Liver (tissue), 9 donors: ENCODE results near the gene DNAJA4. TPM values are rescaled to one million over a fixed set of nuclear protein-coding genes. Genes with fewer than 3 reads are reported as not detected.

Source experiments
- DNase-seq: peaks from one replicate; pipeline ENCODE4 v3.0.0-alpha.2; 2017; ENCODE audit warnings: low spot score
- H3K27ac ChIP-seq, 2 donors: one replicate each; pipeline ENCODE4 v1.7.0; 2013; ENCODE audit warnings: inconsistent platforms in 2 of 2, low read length in 2 of 2, control low read depth in 1 of 2, low read depth in 1 of 2, mild to moderate bottlenecking in 1 of 2
- H3K27me3 ChIP-seq, 4 donors: one replicate each; pipeline versions ENCODE4 v1.6.1 to v1.7.0; 2013; ENCODE audit warnings: low read length in 3 of 4, inconsistent platforms in 1 of 4, mild to moderate bottlenecking in 1 of 4, moderate library complexity in 1 of 4; ENCODE audit not compliant: control insufficient read depth in 4 of 4, insufficient read depth in 4 of 4
- H3K36me3 ChIP-seq, 4 donors: one replicate each; pipeline versions ENCODE4 v1.6.1 to v1.7.0; 2013; ENCODE audit warnings: low read length in 3 of 4, mild to moderate bottlenecking in 3 of 4, low read depth in 1 of 4, moderate library complexity in 1 of 4; ENCODE audit not compliant: control insufficient read depth in 4 of 4, insufficient read depth in 3 of 4
- H3K4me1 ChIP-seq, 4 donors: one replicate each; pipeline versions ENCODE4 v1.6.1 to v1.7.0; 2013; ENCODE audit warnings: low read length in 3 of 4, mild to moderate bottlenecking in 3 of 4, moderate library complexity in 1 of 4; ENCODE audit not compliant: control insufficient read depth in 4 of 4, insufficient read depth in 4 of 4
- H3K4me3 ChIP-seq, 3 donors: one replicate each; pipeline versions ENCODE4 v1.6.1 to v1.7.0; 2013; ENCODE audit warnings: low read length in 3 of 3, control low read depth in 1 of 3, low read depth in 1 of 3, mild to moderate bottlenecking in 1 of 3
- H3K9ac ChIP-seq, 2 donors: one replicate each; pipeline ENCODE4 v1.7.0; 2013; ENCODE audit warnings: low read length in 2 of 2, mild to moderate bottlenecking in 2 of 2, moderate library complexity in 2 of 2, control low read depth in 1 of 2, low read depth in 1 of 2
- H3K9me3 ChIP-seq, 4 donors: one replicate each; pipeline versions ENCODE4 v1.6.1 to v1.7.0; 2013; ENCODE audit warnings: low read length in 3 of 4; ENCODE audit not compliant: control insufficient read depth in 4 of 4
- EGR1 ChIP-seq, 2 donors: IDR thresholded peaks; 2 replicates each; pipeline ENCODE4 v1.6.1; 2016 to 2018; ENCODE audit warnings: antibody characterized with exemption in 2 of 2, low read depth in 2 of 2
- FOXA1 ChIP-seq: IDR thresholded peaks from 2 replicates; pipeline ENCODE4 v1.6.1; 2016; ENCODE audit warnings: antibody characterized with exemption
- FOXA2 ChIP-seq: IDR thresholded peaks from 2 replicates; pipeline ENCODE4 v1.6.1; 2016; ENCODE audit warnings: antibody characterized with exemption
- GABPA ChIP-seq, 2 donors: IDR thresholded peaks in 1 of 2; conservative IDR thresholded peaks in 1 of 2; 2 replicates each; pipeline ENCODE4 v1.6.1; 2016; ENCODE audit warnings: antibody characterized with exemption in 2 of 2, mild to moderate bottlenecking in 1 of 2, moderate library complexity in 1 of 2
- HNF4A ChIP-seq, 2 donors: conservative IDR thresholded peaks; 2 replicates each; pipeline ENCODE4 v1.6.1; 2016; ENCODE audit warnings: antibody characterized with exemption in 2 of 2, mild to moderate bottlenecking in 2 of 2
- HNF4G ChIP-seq: IDR thresholded peaks from 2 replicates; pipeline ENCODE4 v1.6.1; 2016; ENCODE audit warnings: antibody characterized with exemption
- JUND ChIP-seq, 2 donors: IDR thresholded peaks; 2 replicates each; pipeline ENCODE4 v1.6.1; 2016; ENCODE audit warnings: antibody characterized with exemption in 2 of 2
- NR2F2 ChIP-seq: IDR thresholded peaks from 2 replicates; pipeline ENCODE4 v1.6.1; 2016; ENCODE audit warnings: antibody characterized with exemption
- RAD21 ChIP-seq, 2 donors: IDR thresholded peaks; 2 replicates each; pipeline ENCODE4 v1.6.1; 2016; ENCODE audit warnings: antibody characterized with exemption in 2 of 2, mild to moderate bottlenecking in 2 of 2
- RXRA ChIP-seq, 2 donors: IDR thresholded peaks; 2 replicates each; pipeline ENCODE4 v1.6.1; 2017 to 2018; ENCODE audit warnings: antibody characterized with exemption in 2 of 2, mild to moderate bottlenecking in 1 of 2
- SP1 ChIP-seq: IDR thresholded peaks from 2 replicates; pipeline ENCODE4 v1.6.1; 2018; ENCODE audit warnings: antibody characterized with exemption, mild to moderate bottlenecking
- TAF1 ChIP-seq: conservative IDR thresholded peaks from 2 replicates; pipeline ENCODE4 v1.6.1; 2016; ENCODE audit warnings: antibody characterized with exemption, mild to moderate bottlenecking
- YY1 ChIP-seq: IDR thresholded peaks from 2 replicates; pipeline ENCODE4 v1.6.1; 2016; ENCODE audit warnings: antibody characterized with exemption, mild to moderate bottlenecking
- WGBS: extraction: QIAGEN DNeasy Blood & Tissue Kit; methylation state at CpG from one replicate; pipeline ENCODE4 v1.1.7; 2013; 5-methylcytosine and 5-hydroxymethylcytosine counted together
- polyA plus RNA-seq, 2 donors: library from polyadenylated mRNA; stranded (reverse) in 1 of 2; unstranded in 1 of 2; fragments of 200-250 nt in 1 of 2; fragments of >200 nt in 1 of 2; fragmentation: Nextera tagmentation in 1 of 2; extraction: Ambion mirVana in 1 of 2; gene quantifications; one replicate each; pipeline versions ENCODE4 v1.2.1 to v1.2.3, GENCODE V29; 2013 to 2015
- total RNA-seq, 2 donors: library from RNA; depleted of rRNA; stranded (reverse); fragments of >200 nt; gene quantifications; one replicate each; pipeline ENCODE4 v1.2.3, GENCODE V29; 2014
- TF ChIP-seq, protein P1 (sequence below): IDR thresholded peaks from 2 replicates; pipeline ENCODE4 v1.6.1; 2016; ENCODE audit warnings: antibody characterized with exemption
- TF ChIP-seq, protein P2 (sequence below): IDR thresholded peaks from 2 replicates; pipeline ENCODE4 v1.6.1; 2016; ENCODE audit warnings: antibody characterized with exemption
- TF ChIP-seq, protein P3 (sequence below): fragments of 150-350 bp; IDR thresholded peaks from 2 replicates; pipeline ENCODE4 v1.5.1; 2017; ENCODE audit warnings: improper control_type of control experiment, low read depth, low read length; ENCODE audit not compliant: missing input control
- TF ChIP-seq, protein P4 (sequence below): IDR thresholded peaks from 2 replicates; pipeline ENCODE4 v1.6.1; 2016; ENCODE audit warnings: antibody characterized with exemption, mild to moderate bottlenecking
- TF ChIP-seq, protein P5 (sequence below): IDR thresholded peaks from 2 replicates; pipeline ENCODE4 v1.6.1; 2016; ENCODE audit warnings: antibody characterized with exemption
- donor health status: healthy.
- donor health status: healthy.
- donor health status: healthy.
- donor health status: healthy.
- donor health status: healthy.

The DNAJA4 gene
- total and polyA plus RNA-seq, 4 donors = 0.93 to 79.0 (median 2.0) TPM

DNA sequence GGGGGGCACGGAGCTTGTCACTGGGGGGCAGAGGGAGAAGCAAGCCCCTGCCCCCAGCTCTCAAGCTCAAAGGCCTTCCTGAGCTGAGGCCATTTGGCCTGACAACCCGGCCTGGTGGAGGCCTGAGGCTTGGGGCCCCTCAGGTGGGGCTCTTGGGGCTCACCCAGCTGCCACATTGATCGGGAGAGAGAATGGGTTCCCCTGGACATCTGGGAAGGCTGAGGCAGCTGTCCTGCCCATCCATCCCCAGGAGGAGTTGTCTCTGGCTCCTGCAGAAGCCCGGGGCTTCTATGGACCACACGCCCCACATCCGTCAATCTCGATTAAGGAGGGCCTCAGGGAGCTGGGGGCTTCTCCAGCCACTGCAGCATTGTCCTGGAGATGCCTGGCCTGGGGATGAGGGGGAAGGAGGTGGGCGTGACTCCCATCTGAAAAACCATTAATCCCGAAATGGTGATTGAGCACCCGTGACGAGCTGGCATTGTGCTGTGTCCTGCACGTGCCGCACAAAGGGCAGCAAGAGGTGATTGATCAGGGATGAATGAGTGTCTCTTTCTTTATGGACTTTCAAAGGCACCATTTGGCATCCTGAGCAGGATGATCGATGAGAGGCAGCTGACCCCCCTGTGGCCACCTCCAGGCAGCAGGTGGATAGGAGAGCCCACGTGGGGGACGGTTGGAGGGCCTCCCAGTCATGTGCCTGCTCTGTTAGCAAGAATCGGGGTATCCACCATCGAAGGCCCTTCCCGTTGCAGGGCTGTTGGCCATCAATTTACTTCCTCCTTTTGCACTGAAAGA lies 58.6 kb downstream of the DNAJA4 start:
- H3K4me1 ChIP-seq = no peaks in the 10 kb centered on the region
- DNase-seq = no peak
- no peak overlapping the region for H3K9ac ChIP-seq
- TF ChIP-seq GABPA (IDR thresholded peaks at IDR 0.05 in 1 of 2, conservative IDR thresholded peaks at IDR 0.05 in 1 of 2) = no peak
- H3K4me3 ChIP-seq = no peak overlapping the region
- 88% methylated on average over 19 of the region's 19 CpGs for WGBS
- no peaks in the 10 kb centered on the region for H3K27me3 ChIP-seq
- no peak overlapping the region for H3K27ac ChIP-seq
- H3K9me3 ChIP-seq = no peaks in the 10 kb centered on the region
- H3K36me3 ChIP-seq = no peaks in the 10 kb centered on the region

DNA sequence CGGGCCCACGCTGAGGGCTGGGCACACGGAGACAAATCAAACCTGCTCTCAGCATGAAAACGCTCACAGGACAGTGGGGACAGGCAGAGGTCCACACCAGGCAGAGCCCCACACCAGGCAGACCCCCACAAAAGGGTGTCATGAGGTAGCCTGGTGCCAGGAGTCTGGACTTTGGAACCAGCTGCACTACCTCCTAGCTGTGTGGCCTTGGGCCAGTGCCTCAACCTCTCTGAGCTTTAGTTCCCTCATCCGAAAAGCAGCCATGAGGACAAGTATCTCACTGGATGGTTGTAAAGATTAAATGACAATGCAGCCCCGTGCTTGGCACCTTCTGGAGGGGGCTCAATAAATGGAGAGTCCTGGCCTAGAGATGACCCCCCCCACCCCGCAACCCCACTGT lies 59.3 kb downstream of the DNAJA4 start:
- no peak for DNase-seq
- WGBS = 88% methylated on average over 7 of the region's 7 CpGs

More for the DNA sequence above, 59.3 kb downstream of the DNAJA4 start:
- Histone ChIP-seq H3K36me3 (no peaks in the 10 kb centered on the region), H3K4me1 (no peaks in the 10 kb centered on the region), H3K9ac (no peak overlapping the region), H3K4me3 (no peak overlapping the region), H3K27ac (no peak overlapping the region), H3K27me3 (no peaks in the 10 kb centered on the region), H3K9me3 (no peaks in the 10 kb centered on the region)
- TF ChIP-seq TAF1 = no peak
- TF ChIP-seq YY1 = no peak
- TF ChIP-seq FOXA2 = no peak
- TF ChIP-seq HNF4A (conservative IDR thresholded peaks at IDR 0.05) = no peak
- no peak for TF ChIP-seq GABPA (IDR thresholded peaks at IDR 0.05 in 1 of 2, conservative IDR thresholded peaks at IDR 0.05 in 1 of 2)
- no peak for TF ChIP-seq EGR1 (IDR thresholded peaks at IDR 0.05; ENCODE audit: low read depth in 2 of 2)
- TF ChIP-seq, protein P1, sequence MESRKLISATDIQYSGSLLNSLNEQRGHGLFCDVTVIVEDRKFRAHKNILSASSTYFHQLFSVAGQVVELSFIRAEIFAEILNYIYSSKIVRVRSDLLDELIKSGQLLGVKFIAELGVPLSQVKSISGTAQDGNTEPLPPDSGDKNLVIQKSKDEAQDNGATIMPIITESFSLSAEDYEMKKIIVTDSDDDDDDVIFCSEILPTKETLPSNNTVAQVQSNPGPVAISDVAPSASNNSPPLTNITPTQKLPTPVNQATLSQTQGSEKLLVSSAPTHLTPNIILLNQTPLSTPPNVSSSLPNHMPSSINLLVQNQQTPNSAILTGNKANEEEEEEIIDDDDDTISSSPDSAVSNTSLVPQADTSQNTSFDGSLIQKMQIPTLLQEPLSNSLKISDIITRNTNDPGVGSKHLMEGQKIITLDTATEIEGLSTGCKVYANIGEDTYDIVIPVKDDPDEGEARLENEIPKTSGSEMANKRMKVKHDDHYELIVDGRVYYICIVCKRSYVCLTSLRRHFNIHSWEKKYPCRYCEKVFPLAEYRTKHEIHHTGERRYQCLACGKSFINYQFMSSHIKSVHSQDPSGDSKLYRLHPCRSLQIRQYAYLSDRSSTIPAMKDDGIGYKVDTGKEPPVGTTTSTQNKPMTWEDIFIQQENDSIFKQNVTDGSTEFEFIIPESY = no peak
- no peak for TF ChIP-seq RAD21 (IDR thresholded peaks at IDR 0.05)
- TF ChIP-seq, protein P2, sequence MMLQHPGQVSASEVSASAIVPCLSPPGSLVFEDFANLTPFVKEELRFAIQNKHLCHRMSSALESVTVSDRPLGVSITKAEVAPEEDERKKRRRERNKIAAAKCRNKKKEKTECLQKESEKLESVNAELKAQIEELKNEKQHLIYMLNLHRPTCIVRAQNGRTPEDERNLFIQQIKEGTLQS = no peak
- TF ChIP-seq JUND (IDR thresholded peaks at IDR 0.05) = no peak
- TF ChIP-seq FOXA1 = no peak
- no peak for TF ChIP-seq RXRA (IDR thresholded peaks at IDR 0.05)
- no peak for TF ChIP-seq HNF4G
- TF ChIP-seq, protein P3, sequence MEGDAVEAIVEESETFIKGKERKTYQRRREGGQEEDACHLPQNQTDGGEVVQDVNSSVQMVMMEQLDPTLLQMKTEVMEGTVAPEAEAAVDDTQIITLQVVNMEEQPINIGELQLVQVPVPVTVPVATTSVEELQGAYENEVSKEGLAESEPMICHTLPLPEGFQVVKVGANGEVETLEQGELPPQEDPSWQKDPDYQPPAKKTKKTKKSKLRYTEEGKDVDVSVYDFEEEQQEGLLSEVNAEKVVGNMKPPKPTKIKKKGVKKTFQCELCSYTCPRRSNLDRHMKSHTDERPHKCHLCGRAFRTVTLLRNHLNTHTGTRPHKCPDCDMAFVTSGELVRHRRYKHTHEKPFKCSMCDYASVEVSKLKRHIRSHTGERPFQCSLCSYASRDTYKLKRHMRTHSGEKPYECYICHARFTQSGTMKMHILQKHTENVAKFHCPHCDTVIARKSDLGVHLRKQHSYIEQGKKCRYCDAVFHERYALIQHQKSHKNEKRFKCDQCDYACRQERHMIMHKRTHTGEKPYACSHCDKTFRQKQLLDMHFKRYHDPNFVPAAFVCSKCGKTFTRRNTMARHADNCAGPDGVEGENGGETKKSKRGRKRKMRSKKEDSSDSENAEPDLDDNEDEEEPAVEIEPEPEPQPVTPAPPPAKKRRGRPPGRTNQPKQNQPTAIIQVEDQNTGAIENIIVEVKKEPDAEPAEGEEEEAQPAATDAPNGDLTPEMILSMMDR = no peak
- TF ChIP-seq, protein P4, sequence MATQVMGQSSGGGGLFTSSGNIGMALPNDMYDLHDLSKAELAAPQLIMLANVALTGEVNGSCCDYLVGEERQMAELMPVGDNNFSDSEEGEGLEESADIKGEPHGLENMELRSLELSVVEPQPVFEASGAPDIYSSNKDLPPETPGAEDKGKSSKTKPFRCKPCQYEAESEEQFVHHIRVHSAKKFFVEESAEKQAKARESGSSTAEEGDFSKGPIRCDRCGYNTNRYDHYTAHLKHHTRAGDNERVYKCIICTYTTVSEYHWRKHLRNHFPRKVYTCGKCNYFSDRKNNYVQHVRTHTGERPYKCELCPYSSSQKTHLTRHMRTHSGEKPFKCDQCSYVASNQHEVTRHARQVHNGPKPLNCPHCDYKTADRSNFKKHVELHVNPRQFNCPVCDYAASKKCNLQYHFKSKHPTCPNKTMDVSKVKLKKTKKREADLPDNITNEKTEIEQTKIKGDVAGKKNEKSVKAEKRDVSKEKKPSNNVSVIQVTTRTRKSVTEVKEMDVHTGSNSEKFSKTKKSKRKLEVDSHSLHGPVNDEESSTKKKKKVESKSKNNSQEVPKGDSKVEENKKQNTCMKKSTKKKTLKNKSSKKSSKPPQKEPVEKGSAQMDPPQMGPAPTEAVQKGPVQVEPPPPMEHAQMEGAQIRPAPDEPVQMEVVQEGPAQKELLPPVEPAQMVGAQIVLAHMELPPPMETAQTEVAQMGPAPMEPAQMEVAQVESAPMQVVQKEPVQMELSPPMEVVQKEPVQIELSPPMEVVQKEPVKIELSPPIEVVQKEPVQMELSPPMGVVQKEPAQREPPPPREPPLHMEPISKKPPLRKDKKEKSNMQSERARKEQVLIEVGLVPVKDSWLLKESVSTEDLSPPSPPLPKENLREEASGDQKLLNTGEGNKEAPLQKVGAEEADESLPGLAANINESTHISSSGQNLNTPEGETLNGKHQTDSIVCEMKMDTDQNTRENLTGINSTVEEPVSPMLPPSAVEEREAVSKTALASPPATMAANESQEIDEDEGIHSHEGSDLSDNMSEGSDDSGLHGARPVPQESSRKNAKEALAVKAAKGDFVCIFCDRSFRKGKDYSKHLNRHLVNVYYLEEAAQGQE = no peak
- TF ChIP-seq SP1 = no peak
- no peak for TF ChIP-seq NR2F2
- TF ChIP-seq, protein P5, sequence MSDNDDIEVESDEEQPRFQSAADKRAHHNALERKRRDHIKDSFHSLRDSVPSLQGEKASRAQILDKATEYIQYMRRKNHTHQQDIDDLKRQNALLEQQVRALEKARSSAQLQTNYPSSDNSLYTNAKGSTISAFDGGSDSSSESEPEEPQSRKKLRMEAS = no peak
